Measurements from ENCODE around the gene ZNF566.

- TF ChIP-seq POLR2AphosphoS5 (IDR thresholded peaks at IDR 0.05; ENCODE audit: low read depth, low read length) (peak; percentile 56; the same call in 1 of the 2 replicates), POLR2A (IDR thresholded peaks at IDR 0.05; ENCODE audit: low read depth, low read length) (peak; percentile 65)
Measured at GRCh38 chr19:36489118-36489919, at the start of gene ZNF566.
